Mesothelial cell of epicardium (in vitro differentiated cells): ENCODE data around the gene TBC1D10A. TPM values are rescaled to one million over a fixed set of nuclear protein-coding genes. Genes with fewer than 3 reads are reported as not detected.

Experiments
- DNase-seq, 2 experiments: peaks; one replicate each; pipeline ENCODE4 v3.0.0; 2021; ENCODE audit warnings: low spot score in 2 of 2; ENCODE audit not compliant: unreplicated experiment in 2 of 2
- H3K27ac Mint-ChIP-seq: 2 replicates; pipeline ENCODE4 v1.8.0; 2021; ENCODE audit warnings: mixed read lengths
- H3K27me3 Mint-ChIP-seq: 2 replicates; pipeline ENCODE4 v1.8.0; 2021; ENCODE audit warnings: low read depth, mixed read lengths
- H3K36me3 Mint-ChIP-seq: 2 replicates; pipeline ENCODE4 v1.8.0; 2021; ENCODE audit warnings: mixed read lengths
- H3K4me1 Mint-ChIP-seq: 2 replicates; pipeline ENCODE4 v1.8.0; 2021; ENCODE audit warnings: mixed read lengths
- H3K4me3 Mint-ChIP-seq: 2 replicates; pipeline ENCODE4 v1.8.0; 2021; ENCODE audit warnings: mild to moderate bottlenecking, moderate library complexity, mixed read lengths
- H3K9me3 Mint-ChIP-seq: 2 replicates; pipeline ENCODE4 v1.8.0; 2021; ENCODE audit warnings: mixed read lengths
- total RNA-seq: library from RNA; stranded (reverse); gene quantifications from 3 replicates; pipeline ENCODE4 v1.2.1, GENCODE V29; 2021
- TF ChIP-seq, protein P1 (sequence below): fragments of 200-600 bp; sonication (generic); IDR thresholded peaks from one replicate; pipeline ENCODE4 v1.5.0; 2021; ENCODE audit warnings: antibody characterized with exemption; ENCODE audit not compliant: unreplicated experiment

The TBC1D10A gene
- total RNA-seq, 1 donor from 2014 or later = 15.1 TPM

DNA sequence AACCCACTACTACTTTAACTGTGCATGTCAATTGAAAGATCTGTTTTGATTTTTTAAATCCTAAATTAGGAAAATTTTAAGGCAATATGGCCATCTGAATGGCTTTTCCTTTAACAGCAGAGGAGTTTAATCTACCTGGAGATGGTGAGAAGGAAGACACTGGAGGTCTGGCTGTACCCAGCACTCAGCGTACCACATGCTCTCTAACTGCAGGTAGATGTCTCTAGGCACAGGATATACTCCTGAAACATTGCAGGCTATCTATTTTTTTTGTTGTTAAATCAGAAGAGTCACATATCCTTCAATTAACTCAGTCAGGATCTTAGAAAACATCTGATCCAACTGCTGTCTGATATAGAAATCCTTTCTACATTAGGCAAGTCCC lies 20.1 kb downstream of the TBC1D10A start:
- no peaks in the 10 kb centered on the region for H3K9me3 Mint-ChIP-seq
- H3K4me3 Mint-ChIP-seq = no peak overlapping the region
- no peak overlapping the region for H3K27ac Mint-ChIP-seq
- H3K27me3 Mint-ChIP-seq = no peaks in the 10 kb centered on the region
- DNase-seq = no peak
- H3K36me3 Mint-ChIP-seq = no peaks in the 10 kb centered on the region
- TF ChIP-seq, protein P1, sequence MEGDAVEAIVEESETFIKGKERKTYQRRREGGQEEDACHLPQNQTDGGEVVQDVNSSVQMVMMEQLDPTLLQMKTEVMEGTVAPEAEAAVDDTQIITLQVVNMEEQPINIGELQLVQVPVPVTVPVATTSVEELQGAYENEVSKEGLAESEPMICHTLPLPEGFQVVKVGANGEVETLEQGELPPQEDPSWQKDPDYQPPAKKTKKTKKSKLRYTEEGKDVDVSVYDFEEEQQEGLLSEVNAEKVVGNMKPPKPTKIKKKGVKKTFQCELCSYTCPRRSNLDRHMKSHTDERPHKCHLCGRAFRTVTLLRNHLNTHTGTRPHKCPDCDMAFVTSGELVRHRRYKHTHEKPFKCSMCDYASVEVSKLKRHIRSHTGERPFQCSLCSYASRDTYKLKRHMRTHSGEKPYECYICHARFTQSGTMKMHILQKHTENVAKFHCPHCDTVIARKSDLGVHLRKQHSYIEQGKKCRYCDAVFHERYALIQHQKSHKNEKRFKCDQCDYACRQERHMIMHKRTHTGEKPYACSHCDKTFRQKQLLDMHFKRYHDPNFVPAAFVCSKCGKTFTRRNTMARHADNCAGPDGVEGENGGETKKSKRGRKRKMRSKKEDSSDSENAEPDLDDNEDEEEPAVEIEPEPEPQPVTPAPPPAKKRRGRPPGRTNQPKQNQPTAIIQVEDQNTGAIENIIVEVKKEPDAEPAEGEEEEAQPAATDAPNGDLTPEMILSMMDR = no peak
- peaks cover 40% of the 10 kb centered on the region for H3K4me1 Mint-ChIP-seq

DNA sequence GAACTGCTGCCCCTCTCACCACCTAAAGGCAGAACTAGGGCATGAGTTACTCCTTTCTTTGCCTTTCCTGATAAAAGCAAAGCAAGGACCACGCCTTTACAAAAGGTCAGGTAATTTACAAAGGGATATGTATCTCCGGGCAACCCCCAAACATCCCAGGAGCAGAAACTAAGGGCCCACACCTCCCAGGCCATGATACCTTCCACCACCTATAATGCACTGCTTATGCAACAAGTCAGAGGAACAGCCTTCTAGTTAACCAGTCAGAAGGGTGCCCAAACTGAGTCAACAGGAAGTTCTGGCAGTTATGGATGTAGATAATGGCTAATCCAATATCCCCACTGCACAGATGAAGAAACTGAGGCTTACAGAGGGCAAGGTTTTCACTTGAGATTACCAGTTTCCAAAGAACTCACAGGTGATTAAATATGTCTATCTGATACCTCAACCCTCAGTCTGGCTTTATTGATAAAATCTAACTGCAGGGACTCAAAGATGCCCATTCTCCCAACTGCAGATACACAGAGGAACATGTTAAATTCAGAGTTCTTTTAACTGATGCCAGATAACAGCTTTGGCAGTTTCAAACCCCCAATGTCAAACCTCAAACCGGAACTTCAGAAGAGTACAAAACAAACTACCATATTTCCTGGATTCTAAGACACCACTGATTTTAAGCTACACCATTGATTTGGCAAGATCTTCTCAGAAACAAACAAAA lies 20.7 kb downstream of the TBC1D10A start:
- H3K36me3 Mint-ChIP-seq = no peaks in the 10 kb centered on the region
- H3K27ac Mint-ChIP-seq = no peak overlapping the region
- no peak overlapping the region for H3K4me3 Mint-ChIP-seq
- TF ChIP-seq, protein P1 = no peak
- H3K9me3 Mint-ChIP-seq = no peaks in the 10 kb centered on the region
- no peaks in the 10 kb centered on the region for H3K27me3 Mint-ChIP-seq
- no peak for DNase-seq
- peaks cover 44% of the 10 kb centered on the region for H3K4me1 Mint-ChIP-seq

DNA sequence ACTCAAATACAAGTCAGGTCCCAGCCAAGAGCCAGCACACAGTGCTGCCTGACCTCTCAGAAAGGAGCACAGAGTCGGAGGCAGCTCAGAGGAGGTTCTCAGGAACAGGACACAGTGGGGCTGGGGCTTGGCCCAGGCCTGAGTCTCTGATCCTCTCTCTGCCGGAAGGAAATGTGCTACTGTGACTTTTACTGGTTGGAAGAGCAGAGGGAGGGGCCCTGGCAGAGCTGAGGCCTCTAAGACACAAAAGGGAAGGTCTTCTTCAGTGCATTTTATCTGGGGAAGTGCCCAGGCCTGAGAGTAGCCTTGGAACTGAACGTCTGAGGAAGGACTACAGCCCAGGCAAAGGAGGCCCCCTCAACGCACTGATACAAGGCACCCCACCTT lies 21.2 kb downstream of the TBC1D10A start:
- Mint-ChIP-seq H3K36me3 (no peaks in the 10 kb centered on the region), H3K27ac (peak overlapping the region; percentile 22), H3K9me3 (no peaks in the 10 kb centered on the region), H3K27me3 (no peaks in the 10 kb centered on the region), H3K4me3 (no peak overlapping the region), H3K4me1 (peaks cover 44% of the 10 kb centered on the region)
- DNase-seq = no peak
- TF ChIP-seq, protein P1 = no peak

DNA sequence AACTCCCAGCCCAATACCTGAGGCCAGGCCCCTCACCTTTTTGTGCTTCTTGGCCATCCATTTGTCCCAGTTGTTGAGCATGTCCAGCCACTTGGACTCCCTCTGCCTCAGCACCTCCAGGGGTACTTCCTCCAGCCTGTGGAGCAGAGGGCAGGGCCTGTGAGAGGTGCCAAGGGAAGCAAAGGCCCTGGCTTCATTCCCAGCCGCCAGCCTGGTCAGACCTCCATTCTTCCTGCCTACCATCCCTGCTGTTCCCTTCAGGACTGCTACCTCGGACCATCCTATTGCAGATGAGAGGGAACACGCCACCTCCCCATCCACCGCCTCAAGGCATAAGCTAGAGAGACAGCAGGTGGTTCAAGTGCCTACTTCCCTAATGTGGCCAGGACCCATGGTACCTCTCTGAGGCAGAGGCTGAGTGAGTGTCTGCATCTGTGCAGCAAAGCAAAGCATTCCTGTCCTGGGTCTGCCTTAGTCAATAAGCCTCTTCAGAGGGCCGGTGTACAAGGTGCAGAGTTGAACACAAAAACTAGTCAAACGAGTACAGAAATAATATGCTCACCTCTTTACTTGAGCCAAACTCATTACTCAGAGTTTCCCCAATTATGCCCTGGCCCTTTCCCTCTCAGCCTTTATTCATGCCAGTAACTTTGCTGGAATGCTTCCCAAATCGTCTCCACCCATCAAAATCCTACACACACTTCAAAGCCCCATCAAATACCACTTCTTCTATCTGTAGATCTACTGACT lies 22.1 kb downstream of the TBC1D10A start:
- no peaks in the 10 kb centered on the region for H3K27me3 Mint-ChIP-seq
- H3K9me3 Mint-ChIP-seq = no peaks in the 10 kb centered on the region
- DNase-seq = no peak
- H3K4me1 Mint-ChIP-seq = peaks cover 44% of the 10 kb centered on the region
- no peaks in the 10 kb centered on the region for H3K36me3 Mint-ChIP-seq
- no peak overlapping the region for H3K4me3 Mint-ChIP-seq
- TF ChIP-seq, protein P1 = no peak
- peak overlapping the region; percentile 32 for H3K27ac Mint-ChIP-seq

DNA sequence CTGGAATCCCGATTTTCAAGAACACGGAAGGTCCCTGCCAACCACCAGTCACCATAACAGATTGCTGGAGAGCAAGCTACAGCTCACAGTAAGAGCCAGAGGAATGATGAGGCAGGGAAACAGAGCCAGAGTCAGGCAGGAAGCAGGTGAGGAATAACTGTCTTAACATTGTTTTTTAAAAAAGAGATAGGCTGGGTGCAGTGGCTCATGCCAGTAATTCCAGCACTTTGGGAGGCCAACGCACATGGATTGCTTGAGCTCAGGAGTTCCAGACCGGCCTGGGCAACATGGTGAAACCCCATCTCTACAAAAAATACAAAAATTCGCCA lies 24.0 kb downstream of the TBC1D10A start:
- Mint-ChIP-seq H3K9me3 (no peaks in the 10 kb centered on the region), H3K4me1 (peaks cover 58% of the 10 kb centered on the region), H3K27me3 (no peaks in the 10 kb centered on the region), H3K36me3 (peaks cover 2% of the 10 kb centered on the region), H3K27ac (peak overlapping the region; percentile 50), H3K4me3 (no peak overlapping the region)
- TF ChIP-seq, protein P1 = no peak
- DNase-seq = no peak
